ENCODE measurements around the gene PLIN4.
"Not testable (repeated sequence)": the region's sequence is repeated elsewhere in the genome, so short reads cannot be mapped to it uniquely, and the experiment has no call there.

Gene PLIN4

GRCh38 chr19:4518345-4519171 lies at the start of gene PLIN4:
Gene PLIN4 (minus strand): TSS chr19:4518486. CDS start chr19:4518272, 214 bp downstream.
- DNase-seq (ENCODE audit: low spot score), result peak; percentile 57

GRCh38 chr19:4567584-4568071 lies 49.3 kb upstream of the PLIN4 start:
- DNase-seq (ENCODE audit: low spot score), result no peak

- no peak for DNase-seq (ENCODE audit: low spot score)
Measured at GRCh38 chr19:4566402-4567051, 48.2 kb upstream of the PLIN4 start.

- not testable (repeated sequence) for DNase-seq (ENCODE audit: low spot score)
Measured at GRCh38 chr19:4563562-4563961, 45.3 kb upstream of the PLIN4 start.

GRCh38 chr19:4562085-4562484 lies 43.8 kb upstream of the PLIN4 start:
- DNase-seq (ENCODE audit: low spot score), result not testable (repeated sequence)

GRCh38 chr19:4559569-4559968 lies 41.3 kb upstream of the PLIN4 start, which contains the start of gene SEMA6B:
Gene SEMA6B (minus strand): TSS chr19:4559684. CDS start chr19:4558457, 1,227 bp downstream.
- peak; percentile 40 for DNase-seq (ENCODE audit: low spot score)

GRCh38 chr19:4557971-4558941 lies 40.0 kb upstream of the PLIN4 start:
- DNase-seq (ENCODE audit: low spot score), result no peak

- DNase-seq (ENCODE audit: low spot score), result no peak
Measured at GRCh38 chr19:4557144-4557970, 39.1 kb upstream of the PLIN4 start.

GRCh38 chr19:4556597-4557127 lies 38.4 kb upstream of the PLIN4 start:
- DNase-seq (ENCODE audit: low spot score), result no peak

GRCh38 chr19:4555657-4556561 lies 37.6 kb upstream of the PLIN4 start:
- no peak for DNase-seq (ENCODE audit: low spot score)

GRCh38 chr19:4554717-4555116 lies 36.4 kb upstream of the PLIN4 start:
- no peak for DNase-seq (ENCODE audit: low spot score)

- DNase-seq (ENCODE audit: low spot score), result no peak
Measured at GRCh38 chr19:4553775-4554174, 35.5 kb upstream of the PLIN4 start.

GRCh38 chr19:4553092-4553695 lies 34.9 kb upstream of the PLIN4 start:
- no peak for DNase-seq (ENCODE audit: low spot score)

GRCh38 chr19:4552525-4552819 lies 34.2 kb upstream of the PLIN4 start:
- no peak for DNase-seq (ENCODE audit: low spot score)

GRCh38 chr19:4550479-4551050 lies 32.3 kb upstream of the PLIN4 start:
- no peak for DNase-seq (ENCODE audit: low spot score)

GRCh38 chr19:4550018-4550417 lies 31.7 kb upstream of the PLIN4 start:
- no peak for DNase-seq (ENCODE audit: low spot score)

- no peak for DNase-seq (ENCODE audit: low spot score)
Measured at GRCh38 chr19:4548238-4548584, 29.9 kb upstream of the PLIN4 start.

GRCh38 chr19:4547303-4548237 lies 29.3 kb upstream of the PLIN4 start:
- no peak for DNase-seq (ENCODE audit: low spot score)
